Stimulated activated CD4-positive, alpha-beta T cell treated with anti-CD3 and anti-CD28 coated beads, Interleukin-4, amount 100 ng/mL, for 48 hours (primary cell): ENCODE data around the gene CUX1.
"Not testable (repeated sequence)": the region's sequence is repeated elsewhere in the genome, so short reads cannot be mapped to it uniquely, and the experiment has no call there.

Experiments used
- DNase-seq, 2 donors: peaks; one replicate each; pipeline ENCODE4 v3.0.0-alpha.2; 2020; ENCODE audit warnings: low read depth in 2 of 2

Gene CUX1

GRCh38 chr7:102142433-102142832, 325.0 kb downstream of the CUX1 start:
- DNase-seq, result not testable (repeated sequence)

GRCh38 chr7:102146122-102146521, 328.7 kb downstream of the CUX1 start:
- DNase-seq, result no peak

GRCh38 chr7:102147008-102147407, 329.6 kb downstream of the CUX1 start:
- no peak for DNase-seq

GRCh38 chr7:102148799-102149198, 331.4 kb downstream of the CUX1 start:
- no peak for DNase-seq

- DNase-seq, result no peak
Measured at GRCh38 chr7:102149416-102149815, 332.0 kb downstream of the CUX1 start.

- no peak for DNase-seq
Measured at GRCh38 chr7:102150266-102150665, 332.8 kb downstream of the CUX1 start.

- no peak for DNase-seq
Measured at GRCh38 chr7:102152672-102153598, 335.5 kb downstream of the CUX1 start.

GRCh38 chr7:102153599-102153946, 336.1 kb downstream of the CUX1 start:
- no peak for DNase-seq

GRCh38 chr7:102154425-102154824, 337.0 kb downstream of the CUX1 start:
- DNase-seq, result no peak

GRCh38 chr7:102155821-102156441, 338.5 kb downstream of the CUX1 start:
- no peak for DNase-seq

GRCh38 chr7:102156867-102157266, 339.4 kb downstream of the CUX1 start:
- no peak for DNase-seq

- no peak for DNase-seq
Measured at GRCh38 chr7:102165136-102165535, 347.7 kb downstream of the CUX1 start.

GRCh38 chr7:102167254-102167653, 349.8 kb downstream of the CUX1 start:
- DNase-seq, result no peak

GRCh38 chr7:102169651-102170392, 352.4 kb downstream of the CUX1 start:
- DNase-seq, result no peak

- no peak for DNase-seq
Measured at GRCh38 chr7:102170393-102170970, 353.1 kb downstream of the CUX1 start.

- no peak for DNase-seq
Measured at GRCh38 chr7:102173669-102174068, 356.2 kb downstream of the CUX1 start.

GRCh38 chr7:102175423-102176170, 358.2 kb downstream of the CUX1 start:
- no peak for DNase-seq

GRCh38 chr7:102178410-102178809, 361.0 kb downstream of the CUX1 start:
- no peak for DNase-seq

- no peak for DNase-seq
Measured at GRCh38 chr7:102180727-102181126, 363.3 kb downstream of the CUX1 start.

GRCh38 chr7:102181517-102181916, 364.1 kb downstream of the CUX1 start:
- DNase-seq, result no peak

GRCh38 chr7:102182016-102182415, 364.6 kb downstream of the CUX1 start:
- DNase-seq, result no peak
